Left lobe of liver (tissue), 2 donors: ENCODE measurements around the gene TTC4. TPM values are rescaled to one million over a fixed set of nuclear protein-coding genes. Genes with fewer than 3 reads are reported as not detected.
A peak's percentile ranks its signal among the peaks of the same experiment; 100 is the strongest.

Experiments
- ATAC-seq: fragments of 200-7000 bp; cut with Tn5 transposase; one replicate; pipeline ENCODE4 v1.9.1; 2020; ENCODE audit warnings: mild to moderate bottlenecking, moderate library complexity
- DNase-seq: peaks from one replicate; pipeline ENCODE4 v3.0.0-alpha.2; 2020; ENCODE audit warnings: low spot score
- total RNA-seq: library from RNA; stranded (reverse); gene quantifications from one replicate; pipeline ENCODE4 v1.2.1, GENCODE V29; 2021
- donor health status: DM: no; HTN: no; CAD: no; lungs with moderate emphysema.
- donor health status: DM: no; HTN: yes; CAD: no.

The TTC4 gene
- total RNA-seq, 1 donor from 2014 or later, result 8.3 TPM

GRCh38 chr1:54703471-54703870, 12.2 kb upstream of the TTC4 start:
- DNase-seq (peak; percentile 26), ATAC-seq (no peak)

GRCh38 chr1:54705153-54705552, 10.5 kb upstream of the TTC4 start:
- DNase-seq (no peak), ATAC-seq (no peak)

GRCh38 chr1:54706419-54706818, 9.2 kb upstream of the TTC4 start:
- no peak for ATAC-seq

GRCh38 chr1:54708385-54708784, 7.3 kb upstream of the TTC4 start:
- no peak for DNase-seq

More at GRCh38 chr1:54706419-54706818, 9.2 kb upstream of the TTC4 start:
- no peak for DNase-seq

GRCh38 chr1:54709547-54710292, 5.9 kb upstream of the TTC4 start:
- ATAC-seq, result no peak
- DNase-seq, result no peak

More at GRCh38 chr1:54708385-54708784, 7.3 kb upstream of the TTC4 start:
- ATAC-seq, result no peak

- DNase-seq (no peak), ATAC-seq (no peak)
These were observed 5.2 kb upstream of the TTC4 start for GRCh38 chr1:54710434-54710833.

GRCh38 chr1:54710841-54711240, 4.8 kb upstream of the TTC4 start:
- no peak for ATAC-seq
- no peak for DNase-seq

GRCh38 chr1:54711536-54711935, 4.1 kb upstream of the TTC4 start:
- no peak for DNase-seq

GRCh38 chr1:54714881-54715492, 674 bp upstream of the TTC4 start:
- ATAC-seq (no peak), DNase-seq (no peak)

More at GRCh38 chr1:54711536-54711935, 4.1 kb upstream of the TTC4 start:
- no peak for ATAC-seq

GRCh38 chr1:54716299-54717047, 812 bp downstream of the TTC4 start:
- no peak for DNase-seq
- no peak for ATAC-seq

- no peak for ATAC-seq
- DNase-seq, result no peak
These were observed 6.1 kb downstream of the TTC4 start for GRCh38 chr1:54721719-54722118.

GRCh38 chr1:54723985-54724384, 8.3 kb downstream of the TTC4 start:
- no peak for DNase-seq
- ATAC-seq, result peak; percentile 19

- DNase-seq, result peak; percentile 22
- peak; percentile 80 for ATAC-seq
These were observed 9.1 kb downstream of the TTC4 start for GRCh38 chr1:54724771-54725170.

GRCh38 chr1:54728027-54728426, 12.4 kb downstream of the TTC4 start:
- DNase-seq (no peak), ATAC-seq (no peak)

GRCh38 chr1:54736685-54737084, 21.0 kb downstream of the TTC4 start:
- DNase-seq, result no peak
- no peak for ATAC-seq

- no peak for DNase-seq
- ATAC-seq, result no peak
These were observed 22.6 kb downstream of the TTC4 start for GRCh38 chr1:54738244-54738643.

- ATAC-seq (no peak), DNase-seq (no peak)
These were observed 25.9 kb downstream of the TTC4 start for GRCh38 chr1:54741531-54741930.

- ATAC-seq (no peak), DNase-seq (no peak)
These were observed 26.6 kb downstream of the TTC4 start for GRCh38 chr1:54742282-54742681.

GRCh38 chr1:54743416-54744226, 28.0 kb downstream of the TTC4 start:
- ATAC-seq, result peak; percentile 20
- no peak for DNase-seq

GRCh38 chr1:54744696-54745095, 29.0 kb downstream of the TTC4 start:
- no peak for ATAC-seq
- no peak for DNase-seq

GRCh38 chr1:54745274-54745673, 29.6 kb downstream of the TTC4 start:
- DNase-seq, result no peak
- ATAC-seq, result no peak
